Stimulated activated CD4-positive, alpha-beta T cell treated with anti-CD3 and anti-CD28 coated beads, Interleukin-15, amount 100 ng/mL, for 24 hours (primary cell): ENCODE results near the gene PLXND1.
A peak's percentile ranks its signal among the peaks of the same experiment; 100 is the strongest.
"Not testable (repeated sequence)": the region's sequence is repeated elsewhere in the genome, so short reads cannot be mapped to it uniquely, and the experiment has no call there.

Source experiments
- DNase-seq: peaks from one replicate; pipeline ENCODE4 v3.0.0-alpha.2; 2020

The PLXND1 gene

GRCh38 chr3:129612534-129613366 lies 6.3 kb upstream of the PLXND1 start:
- DNase-seq: no peak

GRCh38 chr3:129611812-129612533 lies 5.5 kb upstream of the PLXND1 start:
- DNase-seq: no peak

GRCh38 chr3:129611446-129611800 lies 4.9 kb upstream of the PLXND1 start:
- no peak for DNase-seq

- not testable (repeated sequence) for DNase-seq
These were observed 4.4 kb upstream of the PLXND1 start for GRCh38 chr3:129610794-129611445.

- DNase-seq: no peak
These were observed 3.8 kb upstream of the PLXND1 start for GRCh38 chr3:129610276-129610675.

- DNase-seq: no peak
These were observed 3.2 kb upstream of the PLXND1 start for GRCh38 chr3:129609591-129610182.

- DNase-seq: no peak
These were observed 2.6 kb upstream of the PLXND1 start for GRCh38 chr3:129608936-129609590.

- DNase-seq: no peak
These were observed 1.8 kb upstream of the PLXND1 start for GRCh38 chr3:129608087-129608935.

GRCh38 chr3:129607391-129608068 lies 1.1 kb upstream of the PLXND1 start:
- no peak for DNase-seq

GRCh38 chr3:129605922-129606635 lies 397 bp downstream of the PLXND1 start:
- DNase-seq: peak; percentile 35

- DNase-seq: peak; percentile 62
These were observed 1.1 kb downstream of the PLXND1 start for GRCh38 chr3:129605203-129605921.

- no peak for DNase-seq
These were observed 1.7 kb downstream of the PLXND1 start for GRCh38 chr3:129604767-129605166.

GRCh38 chr3:129603991-129604749 lies 2.3 kb downstream of the PLXND1 start:
- DNase-seq: no peak

GRCh38 chr3:129603561-129603942 lies 2.9 kb downstream of the PLXND1 start:
- DNase-seq: no peak

GRCh38 chr3:129602730-129603560 lies 3.5 kb downstream of the PLXND1 start:
- DNase-seq: no peak

- DNase-seq: no peak
These were observed 4.2 kb downstream of the PLXND1 start for GRCh38 chr3:129602309-129602708.

GRCh38 chr3:129601713-129602112 lies 4.8 kb downstream of the PLXND1 start:
- no peak for DNase-seq

- no peak for DNase-seq
These were observed 6.1 kb downstream of the PLXND1 start for GRCh38 chr3:129600348-129600747.
